Ishikawa (cell line): ENCODE results near the gene CORO2B.

Experiments used
- CEBPB ChIP-seq: IDR thresholded peaks from 2 replicates; pipeline ENCODE4 v1.6.1; 2012
- CREB1 ChIP-seq: IDR thresholded peaks from 2 replicates; pipeline ENCODE4 v1.6.1; 2012; ENCODE audit warnings: low read depth
- EGR1 ChIP-seq: IDR thresholded peaks from 2 replicates; pipeline ENCODE4 v1.6.1; 2012
- EP300 ChIP-seq: IDR thresholded peaks from 2 replicates; pipeline ENCODE4 v1.6.1; 2012; ENCODE audit warnings: borderline replicate concordance
- FOXM1 ChIP-seq: IDR thresholded peaks from 2 replicates; pipeline ENCODE4 v1.6.1; 2012; ENCODE audit warnings: low read depth, borderline replicate concordance
- NFIC ChIP-seq: IDR thresholded peaks from 2 replicates; pipeline ENCODE4 v1.6.1; 2012
- RAD21 ChIP-seq: IDR thresholded peaks from 2 replicates; pipeline ENCODE4 v1.6.1; 2012; ENCODE audit warnings: low read depth
- TAF1 ChIP-seq: IDR thresholded peaks from 2 replicates; pipeline ENCODE4 v1.6.1; 2012; ENCODE audit warnings: low read depth, mild to moderate bottlenecking
- TCF12 ChIP-seq: IDR thresholded peaks from 2 replicates; pipeline ENCODE4 v1.6.1; 2012; ENCODE audit warnings: low read depth
- TEAD4 ChIP-seq: IDR thresholded peaks from 2 replicates; pipeline ENCODE4 v1.6.1; 2012
- YY1 ChIP-seq: IDR thresholded peaks from 2 replicates; pipeline ENCODE4 v1.6.1; 2012; ENCODE audit warnings: low read depth
- ZBTB7A ChIP-seq: IDR thresholded peaks from 2 replicates; pipeline ENCODE4 v1.6.1; 2012; ENCODE audit warnings: low read depth
- TF ChIP-seq, protein P1 (sequence below): IDR thresholded peaks from 2 replicates; pipeline ENCODE4 v1.6.1; 2012; ENCODE audit warnings: low read depth, mild to moderate bottlenecking
- TF ChIP-seq, protein P2 (sequence below): IDR thresholded peaks from 2 replicates; pipeline ENCODE4 v1.6.1; 2012
- TF ChIP-seq, protein P3 (sequence below): IDR thresholded peaks from 2 replicates; pipeline ENCODE4 v1.6.1; 2012

The CORO2B gene

DNA sequence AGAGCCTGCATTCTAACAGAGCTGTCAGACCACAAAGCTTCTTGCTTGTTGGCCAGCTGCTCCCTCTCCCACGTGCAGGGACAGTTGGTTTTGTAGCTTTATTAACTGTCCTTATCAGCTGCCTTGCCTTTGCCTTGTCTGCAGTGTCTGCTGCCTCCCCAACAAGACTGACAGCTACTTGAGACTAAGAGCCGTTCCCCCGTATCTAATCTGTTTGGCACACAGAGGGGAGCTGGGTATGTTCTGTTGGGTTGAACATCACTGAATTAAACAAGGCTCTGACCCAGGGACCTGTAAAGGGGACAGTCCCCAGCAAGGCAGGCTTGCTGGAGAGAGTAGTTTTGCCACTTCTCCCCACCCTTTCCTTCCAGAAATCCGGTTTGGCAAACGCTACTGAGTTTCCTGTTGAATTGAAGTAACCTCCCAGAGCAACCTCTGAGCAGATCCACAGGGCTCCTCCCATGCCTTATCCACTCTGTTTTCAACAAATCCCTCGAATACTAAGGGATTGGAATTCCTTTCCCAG, 125.8 kb downstream of the CORO2B start:
- no peak for TF ChIP-seq TEAD4
- no peak for TF ChIP-seq EP300

DNA sequence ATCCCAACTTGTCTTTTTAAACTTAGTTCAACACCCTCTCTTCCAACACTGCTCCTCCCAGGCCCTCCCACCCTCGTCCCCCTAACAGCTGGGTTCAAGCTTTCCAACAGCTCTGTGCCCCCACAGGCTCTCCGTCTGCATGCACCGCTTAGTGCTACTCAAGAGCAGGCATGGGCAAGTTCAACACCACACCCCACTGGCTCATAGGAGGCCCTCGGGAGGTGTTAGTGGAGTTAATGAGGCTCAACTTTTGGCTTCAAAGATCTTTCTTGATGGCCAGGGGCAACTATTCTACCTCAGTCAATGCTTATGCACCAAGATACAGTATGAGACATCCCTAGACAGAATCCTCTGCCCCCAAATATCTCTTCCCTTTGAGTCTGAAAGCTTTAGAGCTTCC, 127.5 kb downstream of the CORO2B start:
- no peak for TF ChIP-seq ZBTB7A
- no peak for TF ChIP-seq NFIC
- TF ChIP-seq EP300, result no peak
- no peak for TF ChIP-seq TEAD4
- TF ChIP-seq, protein P1, sequence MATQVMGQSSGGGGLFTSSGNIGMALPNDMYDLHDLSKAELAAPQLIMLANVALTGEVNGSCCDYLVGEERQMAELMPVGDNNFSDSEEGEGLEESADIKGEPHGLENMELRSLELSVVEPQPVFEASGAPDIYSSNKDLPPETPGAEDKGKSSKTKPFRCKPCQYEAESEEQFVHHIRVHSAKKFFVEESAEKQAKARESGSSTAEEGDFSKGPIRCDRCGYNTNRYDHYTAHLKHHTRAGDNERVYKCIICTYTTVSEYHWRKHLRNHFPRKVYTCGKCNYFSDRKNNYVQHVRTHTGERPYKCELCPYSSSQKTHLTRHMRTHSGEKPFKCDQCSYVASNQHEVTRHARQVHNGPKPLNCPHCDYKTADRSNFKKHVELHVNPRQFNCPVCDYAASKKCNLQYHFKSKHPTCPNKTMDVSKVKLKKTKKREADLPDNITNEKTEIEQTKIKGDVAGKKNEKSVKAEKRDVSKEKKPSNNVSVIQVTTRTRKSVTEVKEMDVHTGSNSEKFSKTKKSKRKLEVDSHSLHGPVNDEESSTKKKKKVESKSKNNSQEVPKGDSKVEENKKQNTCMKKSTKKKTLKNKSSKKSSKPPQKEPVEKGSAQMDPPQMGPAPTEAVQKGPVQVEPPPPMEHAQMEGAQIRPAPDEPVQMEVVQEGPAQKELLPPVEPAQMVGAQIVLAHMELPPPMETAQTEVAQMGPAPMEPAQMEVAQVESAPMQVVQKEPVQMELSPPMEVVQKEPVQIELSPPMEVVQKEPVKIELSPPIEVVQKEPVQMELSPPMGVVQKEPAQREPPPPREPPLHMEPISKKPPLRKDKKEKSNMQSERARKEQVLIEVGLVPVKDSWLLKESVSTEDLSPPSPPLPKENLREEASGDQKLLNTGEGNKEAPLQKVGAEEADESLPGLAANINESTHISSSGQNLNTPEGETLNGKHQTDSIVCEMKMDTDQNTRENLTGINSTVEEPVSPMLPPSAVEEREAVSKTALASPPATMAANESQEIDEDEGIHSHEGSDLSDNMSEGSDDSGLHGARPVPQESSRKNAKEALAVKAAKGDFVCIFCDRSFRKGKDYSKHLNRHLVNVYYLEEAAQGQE, result no peak
- TF ChIP-seq, protein P2, sequence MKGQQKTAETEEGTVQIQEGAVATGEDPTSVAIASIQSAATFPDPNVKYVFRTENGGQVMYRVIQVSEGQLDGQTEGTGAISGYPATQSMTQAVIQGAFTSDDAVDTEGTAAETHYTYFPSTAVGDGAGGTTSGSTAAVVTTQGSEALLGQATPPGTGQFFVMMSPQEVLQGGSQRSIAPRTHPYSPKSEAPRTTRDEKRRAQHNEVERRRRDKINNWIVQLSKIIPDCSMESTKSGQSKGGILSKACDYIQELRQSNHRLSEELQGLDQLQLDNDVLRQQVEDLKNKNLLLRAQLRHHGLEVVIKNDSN, result no peak
- TF ChIP-seq CREB1, result no peak
- no peak for TF ChIP-seq TCF12
- TF ChIP-seq TAF1, result no peak
- TF ChIP-seq YY1, result no peak
- no peak for TF ChIP-seq EGR1
- TF ChIP-seq, protein P3, sequence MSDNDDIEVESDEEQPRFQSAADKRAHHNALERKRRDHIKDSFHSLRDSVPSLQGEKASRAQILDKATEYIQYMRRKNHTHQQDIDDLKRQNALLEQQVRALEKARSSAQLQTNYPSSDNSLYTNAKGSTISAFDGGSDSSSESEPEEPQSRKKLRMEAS, result no peak
- no peak for TF ChIP-seq CEBPB

DNA sequence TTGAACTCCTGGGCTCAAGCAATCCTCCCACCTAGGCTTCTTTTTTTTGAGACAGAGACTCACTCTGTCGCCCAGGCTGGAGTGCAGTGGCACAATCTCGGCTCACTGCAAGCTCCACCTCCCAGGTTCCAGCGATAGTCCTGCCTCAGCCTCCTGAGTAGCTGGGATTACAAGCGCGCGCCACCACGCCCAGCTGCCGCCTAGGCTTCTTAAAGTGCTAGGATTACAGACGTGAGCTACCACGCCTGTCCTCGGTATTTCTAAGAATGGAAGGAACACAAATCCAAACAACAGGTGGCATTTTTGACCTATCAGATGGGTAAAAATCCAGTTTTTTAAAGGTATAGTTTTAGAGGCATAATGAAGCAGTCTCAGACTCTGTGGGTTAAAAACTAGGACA, 128.1 kb downstream of the CORO2B start:
- TF ChIP-seq, protein P3, result no peak
- TF ChIP-seq FOXM1 (no peak), EP300 (no peak), ZBTB7A (no peak), TCF12 (no peak), RAD21 (no peak), EGR1 (no peak), NFIC (no peak), CREB1 (no peak), TEAD4 (no peak), CEBPB (no peak), YY1 (no peak), TAF1 (no peak)
- TF ChIP-seq, protein P2, result no peak
- TF ChIP-seq, protein P1, result no peak

DNA sequence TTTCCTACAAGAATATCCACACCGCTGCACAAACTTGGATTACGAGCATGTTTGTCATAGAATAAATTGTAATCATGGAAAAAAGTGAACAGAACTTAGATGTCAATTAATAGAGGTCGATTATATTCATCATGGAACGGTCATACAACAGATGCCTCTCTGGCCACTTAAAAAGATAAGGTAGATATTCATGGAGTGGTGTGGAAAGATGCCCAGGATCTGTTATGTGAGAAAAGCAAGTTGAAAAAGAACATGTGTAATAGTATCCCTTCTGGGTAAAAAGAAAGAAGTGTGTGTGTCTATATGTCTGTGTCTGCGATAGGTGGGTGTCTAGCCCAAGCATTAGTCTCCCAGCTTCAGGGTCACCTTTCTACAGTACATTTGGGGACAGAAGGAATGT, 128.6 kb downstream of the CORO2B start:
- TF ChIP-seq ZBTB7A (no peak), CREB1 (no peak), NFIC (no peak), EGR1 (no peak), TCF12 (no peak)
- TF ChIP-seq, protein P3, result no peak
- TF ChIP-seq, protein P1, result no peak

DNA sequence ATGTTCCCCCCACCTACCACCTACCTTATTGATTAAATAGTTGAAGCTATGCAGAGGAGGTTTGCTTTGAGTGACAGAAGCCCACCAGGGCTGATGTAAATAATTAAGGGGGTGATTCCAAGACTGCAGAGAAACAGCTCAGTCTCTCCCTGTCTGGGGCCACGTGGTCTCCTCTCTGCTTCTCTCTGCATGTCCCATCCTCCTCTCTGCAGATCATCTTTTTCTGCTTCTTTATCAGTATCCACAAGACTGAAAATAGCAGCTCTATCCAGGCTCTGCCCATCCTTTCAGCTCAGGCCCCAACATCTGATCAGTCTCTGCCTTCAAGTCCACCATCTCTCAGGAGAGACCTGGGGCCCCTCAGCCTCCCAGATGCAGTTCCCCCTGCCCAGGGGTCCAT, 131.1 kb downstream of the CORO2B start:
- TF ChIP-seq, protein P1, result no peak
- no peak for TF ChIP-seq EP300
- no peak for TF ChIP-seq EGR1
- TF ChIP-seq, protein P3, result no peak
- no peak for TF ChIP-seq FOXM1
- no peak for TF ChIP-seq CEBPB
- TF ChIP-seq YY1, result no peak
- no peak for TF ChIP-seq RAD21
- TF ChIP-seq CREB1, result no peak
- no peak for TF ChIP-seq TAF1
- no peak for TF ChIP-seq TEAD4
- no peak for TF ChIP-seq ZBTB7A
- TF ChIP-seq, protein P2, result no peak
- no peak for TF ChIP-seq NFIC
- no peak for TF ChIP-seq TCF12
